OCI-LY7 (cell line): Measurements from ENCODE around the gene FARSB.
"Not testable (repeated sequence)": the region's sequence is repeated elsewhere in the genome, so short reads cannot be mapped to it uniquely, and the experiment has no call there.

ENCODE experiments used
- CTCF ChIP-seq: fragments of 200-600 bp; sonication (generic); conservative IDR thresholded peaks from 2 replicates; pipeline ENCODE4 v1.5.1; 2014; ENCODE audit warnings: mild to moderate bottlenecking, antibody characterized with exemption, low read length, moderate library complexity, mixed read lengths
- EZH2phosphoT487 ChIP-seq: fragments of 200-600 bp; sonication (generic); IDR thresholded peaks from 2 replicates; pipeline ENCODE4 v1.6.1; 2018; ENCODE audit warnings: low read depth, borderline replicate concordance, mild to moderate bottlenecking, mixed run types, antibody characterized with exemption, low read length, moderate library complexity, mixed read lengths

DNA sequence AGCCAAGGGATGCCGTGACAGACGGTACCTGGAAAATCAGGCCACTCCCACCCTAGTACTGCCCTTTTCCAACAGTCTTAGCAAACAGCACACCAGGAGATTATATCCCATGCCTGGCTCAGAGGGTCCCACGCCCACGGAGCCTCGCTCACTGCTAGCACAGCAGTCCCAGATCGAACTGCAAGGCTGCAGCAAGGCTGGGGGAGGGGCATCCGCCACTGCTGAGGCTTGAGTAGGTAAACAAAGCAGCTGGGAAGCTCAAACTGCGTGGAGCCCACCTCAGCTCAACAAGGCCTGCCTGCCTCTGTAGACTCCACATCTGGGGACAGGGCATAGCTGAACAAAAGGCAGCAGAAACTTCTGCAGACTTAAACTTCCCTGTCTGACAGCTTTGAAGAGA lies 71.3 kb downstream of the FARSB start:
- not testable (repeated sequence) for TF ChIP-seq CTCF, EZH2phosphoT487
